SK-N-SH treated with all-trans-retinoic acid at 6 μM for 48 hours (cell line): Measurements from ENCODE around the gene SPACA1.

ENCODE experiments used
- ATAC-seq: fragments of 200-7000 bp; cut with Tn5 transposase; 3 replicates; pipeline ENCODE4 v1.9.1; 2020; ENCODE audit warnings: mild to moderate bottlenecking, moderate library complexity
- ARNTL ChIP-seq: fragments of 450-650 bp; formaldehyde crosslinking; IDR thresholded peaks from 2 replicates; pipeline ENCODE4 v1.5.0; 2020; ENCODE audit warnings: low read depth, mild to moderate bottlenecking, moderate library complexity, borderline replicate concordance
- BACH2 ChIP-seq: fragments of 250-450 bp; sonication (Bioruptor Pico); IDR thresholded peaks from 2 replicates; pipeline ENCODE4 v1.9.0; 2021; ENCODE audit warnings: mild to moderate bottlenecking, borderline replicate concordance
- CSDC2 ChIP-seq: fragments of 250-450 bp; sonication (Bioruptor Pico); IDR thresholded peaks from 2 replicates; pipeline ENCODE4 v1.5.0; 2020; ENCODE audit warnings: mild to moderate bottlenecking, moderate library complexity
- CSRNP3 ChIP-seq: fragments of 250-450 bp; sonication (Bioruptor Pico); IDR thresholded peaks from 2 replicates; pipeline ENCODE4 v1.5.1; 2021; ENCODE audit warnings: mild to moderate bottlenecking, moderate library complexity
- ESRRG ChIP-seq: fragments of 250-450 bp; sonication (Bioruptor Pico); IDR thresholded peaks from 2 replicates; pipeline ENCODE4 v1.6.1; 2021; ENCODE audit warnings: mild to moderate bottlenecking
- GLIS3 ChIP-seq: fragments of 250-450 bp; sonication (Bioruptor Pico); IDR thresholded peaks from 2 replicates; pipeline ENCODE4 v1.5.0; 2020; ENCODE audit warnings: mild to moderate bottlenecking, moderate library complexity
- ISL1 ChIP-seq: fragments of 250-450 bp; sonication (Bioruptor Pico); IDR thresholded peaks from 2 replicates; pipeline ENCODE4 v2.1.2; 2022; ENCODE audit warnings: mild to moderate bottlenecking, moderate library complexity
- OSR1 ChIP-seq: fragments of 250-450 bp; sonication (Bioruptor Pico); IDR thresholded peaks from 2 replicates; pipeline ENCODE4 v1.8.0; 2022; ENCODE audit warnings: moderate library complexity, mild to moderate bottlenecking, inconsistent platforms
- PATZ1 ChIP-seq: fragments of 250-450 bp; sonication (Bioruptor Pico); IDR thresholded peaks from 2 replicates; pipeline ENCODE4 v1.8.0; 2020; ENCODE audit warnings: mild to moderate bottlenecking, moderate library complexity, borderline replicate concordance
- POU6F1 ChIP-seq: fragments of 250-450 bp; sonication (Bioruptor Pico); IDR thresholded peaks from 2 replicates; pipeline ENCODE4 v1.8.0; 2021; ENCODE audit warnings: low read depth, mild to moderate bottlenecking, moderate library complexity, borderline replicate concordance
- SNAI2 ChIP-seq: fragments of 250-450 bp; sonication (Bioruptor Pico); IDR thresholded peaks from 2 replicates; pipeline ENCODE4 v1.5.0; 2020; ENCODE audit warnings: mild to moderate bottlenecking, moderate library complexity
- TCF4 ChIP-seq: fragments of 250-450 bp; sonication (Bioruptor Pico); IDR thresholded peaks from 2 replicates; pipeline ENCODE4 v1.8.0; 2021; ENCODE audit warnings: mild to moderate bottlenecking, moderate library complexity, borderline replicate concordance
- TOX ChIP-seq: fragments of 250-450 bp; sonication (Bioruptor Pico); IDR thresholded peaks from 2 replicates; pipeline ENCODE4 v1.8.0; 2021; ENCODE audit warnings: mild to moderate bottlenecking, moderate library complexity, borderline replicate concordance
- ZC3H10 ChIP-seq: fragments of 250-450 bp; sonication (Bioruptor Pico); IDR thresholded peaks from 2 replicates; pipeline ENCODE4 v1.5.1; 2021; ENCODE audit warnings: mild to moderate bottlenecking, moderate library complexity
- ZFP3 ChIP-seq: fragments of 250-450 bp; sonication (Bioruptor Pico); IDR thresholded peaks from 2 replicates; pipeline ENCODE4 v1.5.0; 2020; ENCODE audit warnings: mild to moderate bottlenecking, moderate library complexity
- ZFP30 ChIP-seq: fragments of 450-650 bp; formaldehyde crosslinking; IDR thresholded peaks from 2 replicates; pipeline ENCODE4 v1.5.0; 2022; ENCODE audit warnings: mild to moderate bottlenecking, moderate library complexity
- ZNF565 ChIP-seq: fragments of 450-650 bp; formaldehyde crosslinking; conservative IDR thresholded peaks from 2 replicates; pipeline ENCODE4 v1.5.0; 2020; ENCODE audit warnings: low read depth, mild to moderate bottlenecking, moderate library complexity
- ZNF70 ChIP-seq: fragments of 450-650 bp; formaldehyde crosslinking; IDR thresholded peaks from 2 replicates; pipeline ENCODE4 v1.5.0; 2020; ENCODE audit warnings: mild to moderate bottlenecking, moderate library complexity
- ZNF8 ChIP-seq: fragments of 450-650 bp; formaldehyde crosslinking; IDR thresholded peaks from 2 replicates; pipeline ENCODE4 v1.5.0; 2020; ENCODE audit warnings: mild to moderate bottlenecking, moderate library complexity
- TF ChIP-seq, protein P1 (sequence below): fragments of 250-450 bp; sonication (Bioruptor Pico); IDR thresholded peaks from 2 replicates; pipeline ENCODE4 v1.5.1; 2020; ENCODE audit warnings: low read depth, mild to moderate bottlenecking, moderate library complexity

Gene SPACA1

DNA sequence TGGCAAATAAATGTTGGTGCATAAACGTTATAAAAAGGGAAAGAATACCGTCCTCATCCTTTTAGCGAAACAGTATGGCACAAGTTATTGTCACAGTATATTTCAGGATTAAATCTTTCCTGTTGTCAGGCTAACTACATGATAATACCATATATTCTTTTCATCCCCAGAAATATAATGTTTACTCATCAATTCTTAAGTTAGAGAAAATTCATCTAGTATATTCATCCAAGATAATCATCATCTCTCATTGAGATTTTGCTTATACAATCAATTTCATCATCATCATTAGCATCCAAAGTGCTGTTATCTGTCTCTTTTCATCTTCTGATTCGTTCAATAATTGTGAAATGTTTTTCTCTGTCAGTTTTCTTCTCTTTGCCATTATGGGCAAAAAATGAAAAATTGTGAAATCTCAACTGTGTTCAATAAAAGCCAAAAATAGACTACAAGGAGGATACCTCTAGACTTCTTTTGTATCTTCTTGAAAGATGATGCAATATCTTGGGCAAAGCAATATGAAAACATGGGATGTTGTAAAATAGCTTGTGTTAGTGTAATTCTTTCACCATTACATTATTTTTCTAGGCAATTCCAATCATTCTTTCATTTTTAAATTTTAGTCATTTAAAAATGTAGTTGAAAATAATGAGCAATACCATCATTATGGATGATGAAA, 2.6 kb downstream of the SPACA1 start:
- ATAC-seq = no peak

DNA sequence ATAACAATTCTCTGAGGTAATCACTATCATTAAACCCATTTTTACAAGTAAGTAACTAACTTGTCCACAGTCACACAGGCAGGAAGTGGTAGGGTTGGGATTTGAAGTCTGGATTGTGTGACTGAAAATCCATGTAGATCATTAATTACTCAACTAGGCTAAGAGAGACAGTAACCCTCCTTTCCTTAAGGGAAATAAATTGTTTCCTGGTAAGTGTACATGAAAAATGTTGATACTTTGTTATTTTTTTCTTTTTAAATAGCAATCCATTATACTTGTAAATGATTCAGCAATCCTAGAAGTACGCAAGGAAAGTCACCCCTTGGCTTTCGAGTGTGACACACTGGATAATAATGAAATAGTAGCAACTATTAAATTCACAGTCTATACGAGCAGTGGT, 11.6 kb downstream of the SPACA1 start:
- ATAC-seq = no peak
- TF ChIP-seq CSRNP3 (CRISPR knock-in tag) (no peak), TOX (CRISPR knock-in tag) (no peak), CSDC2 (CRISPR knock-in tag) (no peak), GLIS3 (no peak), ZNF8 (CRISPR knock-in tag) (no peak), ZNF565 (no peak), PATZ1 (CRISPR knock-in tag) (no peak), ZFP3 (CRISPR knock-in tag) (no peak)

More for the DNA sequence above, 2.6 kb downstream of the SPACA1 start:
- no peak for TF ChIP-seq ZFP30 (CRISPR knock-in tag)
- TF ChIP-seq GLIS3 = no peak
- TF ChIP-seq TOX (CRISPR knock-in tag) = no peak
- TF ChIP-seq ARNTL (CRISPR knock-in tag) = no peak
- no peak for TF ChIP-seq POU6F1 (CRISPR knock-in tag)

- ATAC-seq = no peak
- no peak for TF ChIP-seq ZC3H10
- TF ChIP-seq ZNF8 (CRISPR knock-in tag) = no peak
- no peak for TF ChIP-seq OSR1 (CRISPR knock-in tag)
- no peak for TF ChIP-seq BACH2 (CRISPR knock-in tag)
- no peak for TF ChIP-seq ISL1 (CRISPR knock-in tag)
- no peak for TF ChIP-seq POU6F1 (CRISPR knock-in tag)
- no peak for TF ChIP-seq ZFP30 (CRISPR knock-in tag)
- TF ChIP-seq PATZ1 (CRISPR knock-in tag) = no peak
Measured at GRCh38 chr6:88062376-88062775, 14.7 kb downstream of the SPACA1 start.

GRCh38 chr6:88072462-88072861, 24.8 kb downstream of the SPACA1 start:
- ATAC-seq = no peak
- TF ChIP-seq TCF4 (CRISPR knock-in tag) (no peak), BACH2 (CRISPR knock-in tag) (no peak), ESRRG (CRISPR knock-in tag) (no peak), ISL1 (CRISPR knock-in tag) (no peak), ARNTL (CRISPR knock-in tag) (no peak), OSR1 (CRISPR knock-in tag) (no peak), ZFP3 (CRISPR knock-in tag) (no peak), PATZ1 (CRISPR knock-in tag) (no peak), ZFP30 (CRISPR knock-in tag) (no peak), ZNF70 (CRISPR knock-in tag) (no peak), POU6F1 (CRISPR knock-in tag) (no peak), TOX (CRISPR knock-in tag) (no peak), SNAI2 (no peak), CSDC2 (CRISPR knock-in tag) (no peak), ZNF565 (no peak)
- TF ChIP-seq, protein P1, sequence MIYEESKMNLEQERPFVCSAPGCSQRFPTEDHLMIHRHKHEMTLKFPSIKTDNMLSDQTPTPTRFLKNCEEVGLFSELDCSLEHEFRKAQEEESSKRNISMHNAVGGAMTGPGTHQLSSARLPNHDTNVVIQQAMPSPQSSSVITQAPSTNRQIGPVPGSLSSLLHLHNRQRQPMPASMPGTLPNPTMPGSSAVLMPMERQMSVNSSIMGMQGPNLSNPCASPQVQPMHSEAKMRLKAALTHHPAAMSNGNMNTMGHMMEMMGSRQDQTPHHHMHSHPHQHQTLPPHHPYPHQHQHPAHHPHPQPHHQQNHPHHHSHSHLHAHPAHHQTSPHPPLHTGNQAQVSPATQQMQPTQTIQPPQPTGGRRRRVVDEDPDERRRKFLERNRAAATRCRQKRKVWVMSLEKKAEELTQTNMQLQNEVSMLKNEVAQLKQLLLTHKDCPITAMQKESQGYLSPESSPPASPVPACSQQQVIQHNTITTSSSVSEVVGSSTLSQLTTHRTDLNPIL = no peak
